Loucy (cell line): ENCODE data around the gene WNT11.

Source experiments
- H2AFZ ChIP-seq: fragments of 200-600 bp; sonication (generic); 2 replicates; pipeline ENCODE4 v1.6.0; 2016; ENCODE audit warnings: antibody characterized with exemption, mild to moderate bottlenecking, low read length, moderate library complexity
- H3F3A ChIP-seq: fragments of 200-600 bp; 2 replicates; pipeline ENCODE4 v1.6.0; 2016; ENCODE audit warnings: antibody characterized with exemption, low read depth, mild to moderate bottlenecking
- H3K27me3 ChIP-seq: fragments of 200-600 bp; sonication (generic); 2 replicates; pipeline ENCODE4 v1.6.1; 2014; ENCODE audit warnings: low read length, mild to moderate bottlenecking; ENCODE audit not compliant: insufficient read depth, poor library complexity, severe bottlenecking
- H3K36me3 ChIP-seq: fragments of 200-600 bp; sonication (generic); 2 replicates; pipeline ENCODE4 v1.6.1; 2016; ENCODE audit warnings: low read length; ENCODE audit not compliant: insufficient read depth
- H3K4me1 ChIP-seq: fragments of 200-600 bp; sonication (generic); 2 replicates; pipeline ENCODE4 v1.5.1; 2014; ENCODE audit warnings: low read length, mild to moderate bottlenecking; ENCODE audit not compliant: insufficient read depth, poor library complexity, severe bottlenecking
- H3K4me2 ChIP-seq: fragments of 200-600 bp; sonication (generic); 2 replicates; pipeline ENCODE4 v1.6.0; 2014; ENCODE audit warnings: antibody characterized with exemption, low read length, low read depth, mild to moderate bottlenecking; ENCODE audit not compliant: poor library complexity, severe bottlenecking
- H3K4me3 ChIP-seq: fragments of 200-600 bp; sonication (generic); 2 replicates; pipeline ENCODE4 v1.5.1; 2014; ENCODE audit warnings: low read length, mild to moderate bottlenecking, mixed read lengths; ENCODE audit not compliant: poor library complexity, severe bottlenecking
- H3K79me2 ChIP-seq: fragments of 200-600 bp; sonication (generic); 2 replicates; pipeline ENCODE4 v1.6.1; 2014; ENCODE audit warnings: low read length; ENCODE audit not compliant: insufficient read depth
- H3K9ac ChIP-seq: fragments of 200-600 bp; sonication (generic); 2 replicates; pipeline ENCODE4 v1.6.0; 2014; ENCODE audit warnings: mild to moderate bottlenecking, low read depth, low read length, moderate library complexity; ENCODE audit not compliant: poor library complexity, severe bottlenecking
- H3K9me2 ChIP-seq: fragments of 200-600 bp; sonication (generic); replicated peaks from 2 replicates; pipeline ENCODE4 v1.6.1; 2016; ENCODE audit warnings: low read depth, low read length, mixed read lengths
- H3K9me3 ChIP-seq: fragments of 200-600 bp; sonication (generic); 2 replicates; pipeline ENCODE4 v1.6.1; 2014; ENCODE audit warnings: mild to moderate bottlenecking, antibody characterized with exemption, low read length, low read depth; ENCODE audit not compliant: insufficient read depth
- H4K20me1 ChIP-seq: fragments of 200-600 bp; sonication (generic); 2 replicates; pipeline ENCODE4 v1.6.0; 2014; ENCODE audit warnings: antibody characterized with exemption, low read length, mild to moderate bottlenecking; ENCODE audit not compliant: insufficient read depth, poor library complexity, severe bottlenecking
- EZH2phosphoT487 ChIP-seq: fragments of 200-600 bp; IDR thresholded peaks from 2 replicates; pipeline ENCODE4 v1.6.1; 2018; ENCODE audit warnings: antibody characterized with exemption, mild to moderate bottlenecking, moderate library complexity, borderline replicate concordance
- TF ChIP-seq, protein P1 (sequence below): fragments of 200-600 bp; sonication (generic); conservative IDR thresholded peaks from 2 replicates; pipeline ENCODE4 v1.5.1; 2014; ENCODE audit warnings: mild to moderate bottlenecking, antibody characterized with exemption, low read length

Gene WNT11

DNA sequence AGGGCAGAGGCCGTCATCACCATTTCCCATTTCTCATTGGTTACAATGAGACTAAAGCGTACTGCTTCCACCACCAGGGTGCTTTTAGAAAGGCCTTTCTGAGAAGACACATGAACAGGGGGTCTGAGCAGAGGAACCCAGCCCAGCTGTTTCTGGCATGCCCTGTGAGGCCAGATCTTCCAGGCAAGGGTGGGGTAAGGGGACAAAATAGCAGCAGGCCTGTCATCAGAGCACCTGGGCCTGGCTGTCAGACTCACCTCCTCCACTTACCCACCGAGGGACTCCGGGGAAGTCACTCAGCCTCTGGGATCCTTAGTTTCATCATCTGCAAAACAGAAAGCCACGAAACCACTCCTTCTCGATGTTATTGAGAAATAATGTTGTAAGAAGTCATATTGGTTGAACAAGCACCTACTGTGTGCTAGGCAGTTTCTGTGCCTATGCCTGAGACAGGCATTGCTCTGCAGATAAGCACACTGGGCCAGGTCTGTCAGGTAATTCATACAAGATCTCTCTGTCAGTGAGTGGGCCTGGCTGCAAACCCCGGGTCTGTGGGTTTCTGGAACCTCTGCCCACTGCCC lies 8.8 kb upstream of the WNT11 start:
- Histone ChIP-seq H3K4me1 (peaks cover 27% of the 10 kb centered on the region), H3K4me3 (no peak overlapping the region), H3K79me2 (no peaks in the 10 kb centered on the region), H2AFZ (no peak overlapping the region), H3K9ac (no peak overlapping the region), H3K27me3 (no peaks in the 10 kb centered on the region), H3K4me2 (no peak overlapping the region), H3K9me3 (no peaks in the 10 kb centered on the region), H3K36me3 (no peaks in the 10 kb centered on the region), H3F3A (no peaks in the 10 kb centered on the region), H4K20me1 (no peaks in the 10 kb centered on the region), H3K9me2 (no peaks in the 10 kb centered on the region)
- TF ChIP-seq EZH2phosphoT487 = no peak
- TF ChIP-seq, protein P1, sequence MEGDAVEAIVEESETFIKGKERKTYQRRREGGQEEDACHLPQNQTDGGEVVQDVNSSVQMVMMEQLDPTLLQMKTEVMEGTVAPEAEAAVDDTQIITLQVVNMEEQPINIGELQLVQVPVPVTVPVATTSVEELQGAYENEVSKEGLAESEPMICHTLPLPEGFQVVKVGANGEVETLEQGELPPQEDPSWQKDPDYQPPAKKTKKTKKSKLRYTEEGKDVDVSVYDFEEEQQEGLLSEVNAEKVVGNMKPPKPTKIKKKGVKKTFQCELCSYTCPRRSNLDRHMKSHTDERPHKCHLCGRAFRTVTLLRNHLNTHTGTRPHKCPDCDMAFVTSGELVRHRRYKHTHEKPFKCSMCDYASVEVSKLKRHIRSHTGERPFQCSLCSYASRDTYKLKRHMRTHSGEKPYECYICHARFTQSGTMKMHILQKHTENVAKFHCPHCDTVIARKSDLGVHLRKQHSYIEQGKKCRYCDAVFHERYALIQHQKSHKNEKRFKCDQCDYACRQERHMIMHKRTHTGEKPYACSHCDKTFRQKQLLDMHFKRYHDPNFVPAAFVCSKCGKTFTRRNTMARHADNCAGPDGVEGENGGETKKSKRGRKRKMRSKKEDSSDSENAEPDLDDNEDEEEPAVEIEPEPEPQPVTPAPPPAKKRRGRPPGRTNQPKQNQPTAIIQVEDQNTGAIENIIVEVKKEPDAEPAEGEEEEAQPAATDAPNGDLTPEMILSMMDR = no peak; the same call in 1 of the 2 replicates

- no peak overlapping the region for H3K9ac ChIP-seq
- H3K27me3 ChIP-seq = no peaks in the 10 kb centered on the region
- no peaks in the 10 kb centered on the region for H3K36me3 ChIP-seq
- no peaks in the 10 kb centered on the region for H3F3A ChIP-seq
- peaks cover 27% of the 10 kb centered on the region for H3K4me1 ChIP-seq
- no peaks in the 10 kb centered on the region for H4K20me1 ChIP-seq
- TF ChIP-seq EZH2phosphoT487 = no peak
- TF ChIP-seq, protein P1 = no peak
- H2AFZ ChIP-seq = no peak overlapping the region
- H3K4me2 ChIP-seq = no peak overlapping the region
- H3K4me3 ChIP-seq = no peak overlapping the region
- no peaks in the 10 kb centered on the region for H3K79me2 ChIP-seq
- no peaks in the 10 kb centered on the region for H3K9me3 ChIP-seq
- H3K9me2 ChIP-seq = no peaks in the 10 kb centered on the region
Measured at GRCh38 chr11:76214186-76214585, 7.9 kb upstream of the WNT11 start.

DNA sequence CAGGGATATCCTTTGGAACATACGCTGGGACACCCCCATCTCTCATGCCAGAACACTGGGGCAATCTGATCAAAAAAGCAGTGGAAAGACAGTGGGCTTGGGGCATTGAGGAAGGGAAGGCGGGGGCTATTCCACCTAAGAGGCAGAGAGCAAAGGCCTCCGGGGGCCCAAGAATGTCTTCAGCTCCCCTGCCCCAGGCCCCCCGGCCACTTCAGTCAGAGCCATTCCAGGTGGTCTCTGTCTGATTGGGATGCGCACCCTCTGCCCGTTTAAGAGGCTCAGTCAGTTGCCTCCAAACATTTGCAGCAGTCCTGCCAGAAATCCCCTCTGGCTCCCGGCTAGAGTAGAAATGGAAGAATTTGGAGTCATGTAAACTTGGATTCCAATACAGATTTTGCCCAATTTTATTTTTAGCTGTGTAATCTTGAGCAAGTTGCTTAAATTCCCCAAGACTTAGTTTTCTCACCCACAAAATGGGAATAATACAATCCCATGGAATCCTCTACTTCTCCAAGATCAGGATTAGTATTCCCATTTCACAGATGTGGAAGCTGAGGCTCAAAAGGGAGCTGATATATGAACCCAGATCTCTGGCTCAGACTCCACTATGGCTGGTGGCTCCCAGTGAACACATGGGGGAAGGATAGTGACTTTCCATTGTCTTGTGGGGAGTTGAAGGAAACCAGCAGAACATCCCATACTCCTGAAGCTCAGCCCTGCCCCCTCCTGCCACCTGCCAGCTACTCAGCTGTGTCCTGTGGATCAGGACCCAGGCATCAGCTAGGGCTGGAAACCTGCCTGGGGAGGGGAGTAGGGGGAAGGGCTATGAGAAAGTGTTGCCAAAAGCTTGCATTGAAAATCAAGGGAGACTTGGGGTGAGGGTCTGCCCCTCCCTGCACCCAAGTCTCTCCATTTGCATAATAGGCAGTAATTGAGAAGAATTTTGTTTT lies 6.1 kb upstream of the WNT11 start:
- Histone ChIP-seq H2AFZ (no peak overlapping the region), H3K9me2 (no peaks in the 10 kb centered on the region), H3F3A (no peaks in the 10 kb centered on the region), H3K79me2 (no peaks in the 10 kb centered on the region), H3K4me1 (peaks cover 33% of the 10 kb centered on the region), H3K4me3 (peak overlapping the region; percentile 33), H3K27me3 (no peaks in the 10 kb centered on the region), H3K9me3 (no peaks in the 10 kb centered on the region), H3K36me3 (no peaks in the 10 kb centered on the region), H3K9ac (peak overlapping the region; percentile 48), H3K4me2 (peak overlapping the region; percentile 58), H4K20me1 (no peaks in the 10 kb centered on the region)
- TF ChIP-seq EZH2phosphoT487 = no peak
- TF ChIP-seq, protein P1 = no peak
